IMR-90 (cell line): Measurements from ENCODE around the gene TERF2IP. TPM values are rescaled to one million over a fixed set of nuclear protein-coding genes. Genes with fewer than 3 reads are reported as not detected.

Experiments
- ATAC-seq: fragments of 200-7000 bp; cut with Tn5 transposase; 2 replicates; pipeline ENCODE4 v1.9.1; 2020; ENCODE audit warnings: low read depth, mild to moderate bottlenecking, moderate library complexity
- BruUV-seq: library from RNA; stranded (reverse); fragments of 400-500 nt; replicated peaks from 2 replicates; lab custom pipeline; 2021; lab: Mats Ljungman, UMichigan
- CTCF ChIA-PET: fragments of 300-600 bp; formaldehyde crosslinking; extraction: SDS; loops from one replicate; lab custom pipeline; 2021; ENCODE audit warnings: antibody characterized with exemption; lab: Yijun Ruan, JAX
- POLR2A ChIA-PET: fragments of 300-600 bp; sonication (Branson Sonifier 250); formaldehyde crosslinking; loops from one replicate; lab custom pipeline; 2022; ENCODE audit warnings: antibody characterized with exemption; ENCODE audit not compliant: unreplicated experiment; lab: Charles Lee
- DNase-seq: peaks from one replicate; pipeline ENCODE4 v3.0.0; 2013
- H2AFZ ChIP-seq: replicated peaks from 2 replicates; pipeline ENCODE3; 2013; ENCODE audit warnings: low read length, mild to moderate bottlenecking; ENCODE audit not compliant: poor library complexity
- H2AK5ac ChIP-seq: 2 replicates; pipeline ENCODE4 v1.6.1; 2013; ENCODE audit warnings: low read depth, low read length, inconsistent platforms
- H2AK9ac ChIP-seq: replicated peaks from 2 replicates; pipeline ENCODE3; 2013; ENCODE audit warnings: mild to moderate bottlenecking, low read depth, low read length, moderate library complexity; ENCODE audit not compliant: poor library complexity
- H2BK120ac ChIP-seq: 2 replicates; pipeline ENCODE4 v1.6.1; 2013; ENCODE audit warnings: low read depth, low read length, inconsistent platforms
- H2BK15ac ChIP-seq: 3 replicates; pipeline ENCODE4 v1.6.1; 2013; ENCODE audit warnings: low read depth, low read length, inconsistent platforms
- H2BK20ac ChIP-seq: 2 replicates; pipeline ENCODE4 v1.6.1; 2013; ENCODE audit warnings: low read depth, mild to moderate bottlenecking, inconsistent platforms, low read length, moderate library complexity
- H2BK5ac ChIP-seq: 2 replicates; pipeline ENCODE4 v1.6.1; 2013; ENCODE audit warnings: mild to moderate bottlenecking, low read depth, low read length, inconsistent platforms; ENCODE audit not compliant: poor library complexity, severe bottlenecking
- H3K14ac ChIP-seq: replicated peaks from 2 replicates; pipeline ENCODE4 v1.6.1; 2013; ENCODE audit warnings: low read depth, low read length, inconsistent platforms
- H3K18ac ChIP-seq: 2 replicates; pipeline ENCODE4 v1.6.1; 2013; ENCODE audit warnings: low read depth, low read length, control low read depth
- H3K23ac ChIP-seq: 2 replicates; pipeline ENCODE4 v1.6.1; 2013; ENCODE audit warnings: low read depth, low read length, inconsistent platforms
- H3K27ac ChIP-seq: 2 replicates; pipeline ENCODE4 v1.5.1; 2013; ENCODE audit warnings: mild to moderate bottlenecking, control low read depth, low read length; ENCODE audit not compliant: insufficient read depth
- H3K27me3 ChIP-seq: 2 replicates; pipeline ENCODE4 v1.6.1; 2013; ENCODE audit warnings: low read length; ENCODE audit not compliant: control insufficient read depth, insufficient read depth
- H3K36me3 ChIP-seq: 2 replicates; pipeline ENCODE4 v1.6.1; 2013; ENCODE audit warnings: low read length, mixed read lengths; ENCODE audit not compliant: control insufficient read depth, insufficient read depth
- H3K4ac ChIP-seq: 2 replicates; pipeline ENCODE4 v1.6.1; 2013; ENCODE audit warnings: low read depth, low read length, inconsistent platforms
- H3K4me1 ChIP-seq: 2 replicates; pipeline ENCODE4 v1.6.1; 2013; ENCODE audit warnings: low read length, mixed read lengths; ENCODE audit not compliant: control insufficient read depth, insufficient read depth
- H3K4me2 ChIP-seq: 2 replicates; pipeline ENCODE4 v1.6.1; 2013; ENCODE audit warnings: low read depth, mild to moderate bottlenecking, control low read depth, low read length, moderate library complexity
- H3K4me3 ChIP-seq: 2 replicates; pipeline ENCODE4 v1.5.1; 2013; ENCODE audit warnings: low read depth, mild to moderate bottlenecking, control low read depth, low read length, moderate library complexity; ENCODE audit not compliant: insufficient read depth
- H3K56ac ChIP-seq: 2 replicates; pipeline ENCODE4 v1.6.1; 2013; ENCODE audit warnings: low read length, inconsistent platforms; ENCODE audit not compliant: insufficient read depth; ENCODE audit errors: extremely low read depth
- H3K79me1 ChIP-seq, 2 experiments: 2 replicates each; pipeline ENCODE4 v1.6.1; 2013; ENCODE audit warnings: low read length in 2 of 2, inconsistent platforms in 1 of 2, low read depth in 1 of 2
- H3K9ac ChIP-seq: 2 replicates; pipeline ENCODE4 v1.6.1; 2013; ENCODE audit warnings: low read depth, low read length, control low read depth
- H3K9me1 ChIP-seq: 2 replicates; pipeline ENCODE4 v1.6.1; 2013; ENCODE audit warnings: low read length, inconsistent platforms; ENCODE audit not compliant: insufficient read depth
- H3K9me3 ChIP-seq: 2 replicates; pipeline ENCODE4 v1.6.1; 2013; ENCODE audit warnings: low read length; ENCODE audit not compliant: control insufficient read depth, insufficient read depth
- H4K20me1 ChIP-seq: 2 replicates; pipeline ENCODE4 v1.6.1; 2013; ENCODE audit warnings: low read length, inconsistent platforms; ENCODE audit not compliant: insufficient read depth
- H4K5ac ChIP-seq: 2 replicates; pipeline ENCODE4 v1.6.1; 2013; ENCODE audit warnings: mild to moderate bottlenecking, low read depth, low read length, control low read depth
- H4K8ac ChIP-seq, 2 experiments: 2 replicates each; pipeline ENCODE4 v1.6.1; 2013; ENCODE audit warnings: low read depth in 2 of 2, low read length in 2 of 2, control low read depth in 1 of 2, inconsistent platforms in 1 of 2
- H4K91ac ChIP-seq: 2 replicates; pipeline ENCODE4 v1.6.1; 2013; ENCODE audit warnings: low read depth, low read length, inconsistent platforms; ENCODE audit not compliant: insufficient read depth
- CHD1 ChIP-seq: IDR thresholded peaks from 2 replicates; pipeline ENCODE4 v1.6.1; 2012; ENCODE audit warnings: low read depth, low read length, improper control_type of control experiment
- SMC3 ChIP-seq: fragments of 150-350 bp; IDR thresholded peaks from 2 replicates; pipeline ENCODE4 v1.6.1; 2016; ENCODE audit warnings: low read depth, mild to moderate bottlenecking, antibody characterized with exemption, low read length, moderate library complexity
- WGBS, 2 experiments: methylation state at CpG; one replicate each; pipeline versions ENCODE4 v1.1.5 to v1.1.7; 2013; ENCODE audit warnings: missing lambda C conversion rate in 2 of 2; ENCODE audit not compliant: insufficient read length in 1 of 2; ENCODE audit errors: extremely low coverage in 2 of 2; 5-methylcytosine and 5-hydroxymethylcytosine counted together
- dilution Hi-C: fragments of 300-500 bp; cut with HindIII; formaldehyde crosslinking; loops from one replicate; pipeline ENCODE4 v1.14.3; 2018; ENCODE audit warnings: low sequenced_read_pairs; ENCODE audit not compliant: unreplicated experiment
- in situ Hi-C: fragments of 300-500 bp; cut with MboI; formaldehyde crosslinking; loops from 3 replicates; pipeline ENCODE4 v1.14.3; 2019; ENCODE audit warnings: low sequenced_read_pairs, inconsistent platforms, mixed read lengths
- intact Hi-C: fragments of 100-400 bp; cut with micrococcal nuclease; formaldehyde crosslinking; loops from 2 replicates; pipeline ENCODE4 v1.10.0; 2022
- polyA plus RNA-seq, 3 experiments: library from polyadenylated mRNA; depleted of rRNA; stranded (reverse); fragments of >200 nt; gene quantifications; 2 replicates each; pipeline ENCODE4 v1.2.3, GENCODE V29; 2012; ENCODE audit warnings: low replicate concordance in 1 of 3
- total RNA-seq: library from RNA; depleted of rRNA; stranded (reverse); fragments of >200 nt; gene quantifications from 2 replicates; pipeline ENCODE4 v1.2.3, GENCODE V29; 2012

TERF2IP gene
- total and polyA plus RNA-seq, 2 of the 4 experiments (the other 2 are of a cell fraction) = 15.4 to 32.5 TPM

- no peak for DNase-seq
- in situ Hi-C loops (no loop called here), intact Hi-C loops (no loop called here), dilution Hi-C loops (no loop called here)
- Histone ChIP-seq H3K56ac (no peak overlapping the region), H2BK15ac (no peak overlapping the region), H3K4ac (no peak overlapping the region), H2BK120ac (no peak overlapping the region), H2AK5ac (no peak overlapping the region), H3K36me3 (peaks cover 81% of the 10 kb centered on the region), H2AK9ac (no peak overlapping the region), H3K27ac (no peak overlapping the region), H3K23ac (no peak overlapping the region), H2BK5ac (no peak overlapping the region), H3K4me3 (no peak overlapping the region), H3K9ac (no peak overlapping the region), H3K4me1 (no peaks in the 10 kb centered on the region), H4K5ac (no peak overlapping the region), H4K91ac (no peak overlapping the region), H3K9me3 (no peaks in the 10 kb centered on the region), H3K18ac (no peak overlapping the region), H3K4me2 (no peak overlapping the region), H4K8ac (no peak overlapping the region), H2BK20ac (no peak overlapping the region), H3K27me3 (no peaks in the 10 kb centered on the region), H4K20me1 (no peaks in the 10 kb centered on the region), H3K79me1 (peaks cover 6 to 7% of the 10 kb centered on the region in 2 experiments; a peak in 3 of 4 replicates), H2AFZ (no peak overlapping the region), H3K9me1 (no peaks in the 10 kb centered on the region), H3K14ac (no peak overlapping the region)
- WGBS, 2 experiments = no CpG with 5 or more reads among the region's 8 CpGs
- BruUV-seq = no TSS peak
- TF ChIP-seq SMC3 (no peak), CHD1 (no peak)
- ChIA-PET CTCF (interaction anchor here (0.6 to 0.9 kb wide), 2 partner anchors 10 to 111 kb away, joined by 3 read pairs; no protein-coding TSS in a partner anchor), POLR2A (no interaction called here)
- no peak for ATAC-seq
Measured at GRCh38 chr16:75632857-75633256, 14.7 kb upstream of the TERF2IP start.
